PFSK-1 (cell line): ENCODE data around the gene USP7.

Source experiments
- FOXP2 ChIP-seq: optimal IDR thresholded peaks from 2 replicates; pipeline ENCODE3; 2011; ENCODE audit warnings: borderline replicate concordance, control low read depth, inconsistent platforms; ENCODE audit not compliant: insufficient read depth; ENCODE audit errors: extremely low read length, extremely low read depth
- POLR2AphosphoS5 ChIP-seq: IDR thresholded peaks from 2 replicates; pipeline ENCODE4 v1.6.1; 2012; ENCODE audit warnings: low read depth, mild to moderate bottlenecking, control low read depth, low read length, moderate library complexity
- REST ChIP-seq, 2 experiments: IDR thresholded peaks; 2 replicates each; pipeline versions ENCODE4 v1.6.1 to v1.8.0; 2011 to 2012; ENCODE audit warnings: low read depth in 2 of 2, low read length in 2 of 2, control low read depth in 1 of 2, inconsistent platforms in 1 of 2, mild to moderate bottlenecking in 1 of 2, moderate library complexity in 1 of 2; ENCODE audit not compliant: insufficient read depth in 1 of 2
- SIN3A ChIP-seq: IDR thresholded peaks from 2 replicates; pipeline ENCODE4 v1.6.1; 2012; ENCODE audit warnings: mild to moderate bottlenecking, low read length, moderate library complexity, borderline replicate concordance; ENCODE audit not compliant: insufficient read depth
- TAF1 ChIP-seq: IDR thresholded peaks from 2 replicates; pipeline ENCODE4 v1.6.1; 2012; ENCODE audit warnings: low read length, control low read depth, borderline replicate concordance; ENCODE audit not compliant: insufficient read depth

USP7 gene

GRCh38 chr16:8882041-8882617, 81.6 kb downstream of the USP7 start, which contains the start of gene LITAFD:
Gene LITAFD, plus strand, starts transcription at chr16:8882351. Its CDS starts 2,005 bp downstream, at chr16:8884356.
- TF ChIP-seq SIN3A (no peak), TAF1 (no peak), POLR2AphosphoS5 (no peak), REST (IDR thresholded peaks at IDR 0.05; ENCODE audit: insufficient read depth in 1 of 2, low read depth in 2 of 2, low read length in 2 of 2) (no peak), FOXP2 (no peak)

GRCh38 chr16:8880839-8881510, 82.7 kb downstream of the USP7 start:
- TF ChIP-seq TAF1 (no peak), SIN3A (no peak), REST (IDR thresholded peaks at IDR 0.05; ENCODE audit: insufficient read depth in 1 of 2, low read depth in 2 of 2, low read length in 2 of 2) (no peak), FOXP2 (no peak), POLR2AphosphoS5 (no peak)

- no peak for TF ChIP-seq FOXP2
- TF ChIP-seq SIN3A, result no peak
- TF ChIP-seq POLR2AphosphoS5, result no peak
- TF ChIP-seq TAF1, result no peak
- TF ChIP-seq REST (IDR thresholded peaks at IDR 0.05; ENCODE audit: insufficient read depth in 1 of 2, low read depth in 2 of 2, low read length in 2 of 2), result no peak
Observed at GRCh38 chr16:8878523-8878911, 85.2 kb downstream of the USP7 start.

GRCh38 chr16:8877894-8878522, 85.7 kb downstream of the USP7 start:
- TF ChIP-seq REST (IDR thresholded peaks at IDR 0.05; ENCODE audit: insufficient read depth in 1 of 2, low read depth in 2 of 2, low read length in 2 of 2) (no peak), SIN3A (no peak), POLR2AphosphoS5 (no peak), FOXP2 (no peak), TAF1 (no peak)
